NOMO-1 (cell line): ENCODE data around the gene GPR157.

Source experiments
- DNase-seq, 2 experiments: peaks; one replicate each; lab custom pipeline; 2025; ENCODE audit not compliant: unreplicated experiment in 2 of 2; lab: John Stamatoyannopoulos, UW

Gene GPR157

DNA sequence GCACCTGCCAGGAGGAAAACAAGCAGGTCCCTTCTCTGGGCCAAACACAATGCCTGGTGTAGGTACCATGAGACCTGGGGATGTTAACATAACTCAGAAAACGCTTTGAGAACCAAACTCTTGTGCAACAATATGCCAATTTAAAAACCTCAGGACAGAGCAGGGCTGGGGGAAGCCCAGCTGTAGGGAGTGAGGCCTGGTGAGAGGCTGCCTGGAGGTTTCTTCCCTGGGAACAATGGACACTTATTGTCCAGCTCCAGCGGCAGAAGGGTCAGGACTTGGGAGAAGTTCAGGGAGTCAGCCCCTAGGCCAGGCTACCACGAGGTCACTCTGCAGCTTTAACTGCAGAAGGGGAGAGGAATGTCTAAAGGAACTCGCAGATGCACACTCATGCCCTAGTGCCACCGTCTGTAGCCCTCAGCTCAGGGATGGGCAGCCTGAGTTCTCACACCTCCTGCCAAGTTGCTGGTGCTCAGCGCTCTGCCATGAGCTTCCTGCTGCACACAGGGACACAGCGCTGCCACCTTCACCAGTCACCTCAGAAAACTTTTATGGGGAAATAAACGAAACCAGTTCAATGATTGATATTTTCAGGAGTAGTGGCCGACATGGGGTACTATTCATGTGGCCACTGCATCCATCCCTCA, 8.5 kb downstream of the GPR157 start:
- DNase-seq = peak; percentile 41 to 67

- peak in 1 of 2 experiments; percentile 26 for DNase-seq
Observed at GRCh38 chr1:9119745-9120144, 9.2 kb downstream of the GPR157 start.

DNA sequence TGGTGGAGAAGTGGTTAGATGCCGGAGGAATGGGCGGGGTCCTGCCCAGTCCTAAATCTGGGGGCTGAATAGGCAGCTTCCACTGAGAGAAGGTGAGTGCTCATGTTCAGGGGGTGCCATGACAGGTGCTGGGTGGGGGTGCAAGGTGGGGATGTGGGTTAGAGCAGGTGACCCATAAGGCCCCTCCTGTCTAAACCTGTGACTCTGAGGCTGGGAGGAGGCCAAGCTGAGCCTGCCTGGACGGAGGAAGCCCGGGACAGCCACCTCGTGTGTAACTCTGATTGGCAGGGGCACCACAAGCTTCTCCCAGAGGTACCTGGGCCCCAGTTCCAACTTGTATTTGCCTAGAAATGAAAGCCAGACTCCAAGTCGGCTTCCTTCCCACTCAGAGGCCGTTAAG, 10.7 kb downstream of the GPR157 start:
- DNase-seq = no peak

- DNase-seq = peak in 1 of 2 experiments; percentile 21
Observed at GRCh38 chr1:9115351-9116205, 13.3 kb downstream of the GPR157 start.

GRCh38 chr1:9112961-9113880, 15.7 kb downstream of the GPR157 start:
- DNase-seq = no peak

DNA sequence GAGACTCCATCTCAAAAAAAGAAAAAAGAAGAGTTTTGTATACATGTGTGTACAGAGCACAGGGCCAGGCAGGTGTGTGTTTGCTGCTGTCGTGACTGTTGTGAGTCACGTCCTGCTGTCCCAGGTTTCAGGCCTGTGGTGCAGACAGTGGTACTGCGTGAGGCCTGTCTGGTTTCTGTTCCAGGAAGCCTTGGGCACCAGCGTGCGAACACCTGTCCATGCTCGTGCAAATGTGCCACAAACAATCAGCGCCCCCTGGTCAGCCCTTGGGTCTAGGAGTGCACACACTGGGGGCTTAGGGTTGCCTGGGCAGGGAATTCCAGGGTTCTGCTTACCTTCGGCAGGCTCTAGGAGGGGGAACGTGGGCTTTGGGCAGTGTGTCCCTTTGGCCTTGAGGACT, 16.9 kb downstream of the GPR157 start:
- no peak for DNase-seq

DNA sequence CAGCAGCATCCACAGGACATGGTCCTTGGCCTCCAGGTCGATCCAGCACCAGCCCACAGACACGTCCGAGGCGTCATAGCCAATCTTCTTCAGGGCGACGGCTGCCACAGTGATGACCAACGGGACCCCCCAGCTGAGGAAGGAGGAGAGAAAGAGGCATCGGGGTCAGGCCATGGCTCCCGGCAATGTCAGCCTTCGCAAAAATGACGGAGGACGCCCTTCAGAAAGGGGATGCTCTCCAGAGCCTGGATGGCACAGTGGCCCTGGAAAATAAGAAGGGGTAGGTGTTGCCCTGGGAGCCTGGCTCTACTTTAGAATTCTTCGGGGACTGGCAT, 17.6 kb downstream of the GPR157 start:
- no peak for DNase-seq

- peak; percentile 70 to 80 for DNase-seq
Observed at GRCh38 chr1:9110669-9111356, 18.1 kb downstream of the GPR157 start.

DNA sequence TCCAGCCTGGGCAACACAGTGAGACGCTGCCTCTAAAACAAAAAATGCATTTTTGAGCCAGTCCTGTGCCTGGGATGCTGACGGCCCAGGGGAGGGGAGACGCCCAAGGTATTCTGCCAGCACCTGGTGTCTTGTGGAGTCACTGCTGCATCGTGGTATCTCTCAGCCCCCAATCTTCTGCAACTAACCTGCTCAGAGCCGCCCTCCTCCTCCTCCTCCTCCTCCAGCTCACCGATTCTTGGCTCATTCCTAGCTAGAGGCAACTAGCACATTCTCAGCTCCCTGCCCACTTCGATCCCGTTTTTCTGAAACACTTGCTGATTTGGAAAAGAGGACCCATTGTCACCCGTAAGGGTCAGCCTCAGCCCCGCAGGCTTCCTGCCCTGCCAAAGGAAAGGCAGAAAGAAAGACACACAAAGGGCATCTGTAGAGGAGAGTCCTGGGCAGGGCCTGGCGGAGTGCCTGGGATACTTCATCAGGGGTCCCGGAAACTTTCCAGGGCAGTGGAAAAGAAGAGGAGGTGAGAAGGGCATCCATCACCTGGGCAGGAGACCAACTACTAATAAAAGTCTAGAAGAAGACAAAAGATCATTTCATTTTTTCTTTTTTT, 20.7 kb downstream of the GPR157 start:
- DNase-seq = no peak

GRCh38 chr1:9107136-9107535, 21.8 kb downstream of the GPR157 start:
- no peak for DNase-seq

DNA sequence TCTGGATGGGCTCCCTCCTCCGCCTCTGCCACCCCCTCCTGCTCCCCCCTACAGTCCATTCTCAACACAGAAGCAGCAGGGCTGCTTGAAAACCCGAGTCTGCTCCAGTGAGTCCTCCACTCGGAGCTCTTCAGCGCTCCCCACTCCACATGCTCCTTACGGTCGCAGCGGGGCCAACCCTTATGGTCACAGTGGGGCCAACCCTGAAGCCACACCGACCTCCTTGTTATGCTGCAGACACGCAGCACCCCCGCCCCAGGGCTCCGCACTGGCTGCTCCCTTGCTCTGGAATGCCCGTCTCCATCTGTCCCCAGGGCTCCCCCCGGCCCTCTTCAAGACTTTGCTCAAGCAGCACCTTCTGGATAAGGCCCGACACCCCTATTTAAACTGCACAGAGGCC, 22.6 kb downstream of the GPR157 start:
- DNase-seq = no peak

GRCh38 chr1:9105336-9105867, 23.5 kb downstream of the GPR157 start:
- DNase-seq = no peak

DNA sequence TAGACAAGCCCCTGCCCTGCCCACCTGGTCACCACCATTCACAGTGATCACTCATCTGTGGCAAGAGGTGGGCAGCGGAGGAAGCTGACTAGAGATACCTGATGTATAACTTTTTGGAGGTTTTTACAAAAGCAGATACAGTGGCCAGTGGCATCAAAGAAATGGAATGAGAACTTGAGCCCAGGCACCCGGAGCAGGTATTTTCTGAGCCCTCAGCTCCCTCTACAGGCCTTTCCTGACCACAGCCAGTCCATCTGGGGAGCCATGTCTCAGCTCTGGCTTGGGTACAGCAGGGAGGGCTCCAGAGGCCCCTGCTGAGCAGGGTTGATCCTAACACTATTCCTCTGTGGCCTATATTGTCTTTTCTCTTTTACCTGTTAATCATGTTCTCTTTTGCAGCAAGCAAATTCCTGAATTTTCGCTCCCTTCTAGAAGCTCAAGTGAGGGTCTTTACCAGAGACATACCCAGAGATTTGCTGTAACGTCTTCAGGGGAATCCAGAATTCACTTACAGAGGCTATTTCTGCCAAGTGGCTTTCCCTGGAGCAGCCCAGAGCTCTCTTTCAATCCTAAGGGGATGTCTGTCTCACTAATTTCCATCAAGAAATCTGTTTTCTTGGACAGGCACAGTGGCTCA, 27.3 kb downstream of the GPR157 start:
- DNase-seq = peak; percentile 66 to 73

- no peak for DNase-seq
Observed at GRCh38 chr1:9100471-9101043, 28.3 kb downstream of the GPR157 start.

DNA sequence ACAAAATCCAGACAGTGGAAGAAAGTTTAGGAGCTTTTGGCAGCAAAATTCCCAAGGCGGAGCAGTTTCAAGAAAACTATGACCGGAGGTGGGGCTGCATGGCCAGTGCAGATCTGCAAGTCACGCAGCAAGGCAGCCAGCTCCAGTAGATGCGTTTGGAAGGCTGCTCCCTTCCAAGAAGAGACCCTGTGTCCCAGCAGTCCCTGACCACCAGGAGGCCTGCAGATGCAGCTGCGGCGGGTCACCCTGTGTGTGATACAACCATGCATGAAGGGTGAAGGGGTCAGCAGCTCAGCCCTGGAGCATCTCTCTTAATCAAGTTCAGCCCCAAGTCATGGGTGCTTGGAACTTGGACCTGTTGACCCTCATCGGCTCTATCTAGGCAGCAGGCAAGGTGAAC, 29.3 kb downstream of the GPR157 start:
- no peak for DNase-seq

GRCh38 chr1:9097947-9098705, 30.8 kb downstream of the GPR157 start:
- DNase-seq = no peak

- DNase-seq = no peak
Observed at GRCh38 chr1:9095818-9096217, 33.1 kb downstream of the GPR157 start.

GRCh38 chr1:9093996-9094595, 34.8 kb downstream of the GPR157 start:
- peak; percentile 49 to 54 for DNase-seq
